ELF-1 (cell line): Measurements from ENCODE around the gene CRYBG2.

Source experiments
- DNase-seq: peaks from one replicate; pipeline ENCODE4 v3.0.0-alpha.2; 2016; ENCODE audit warnings: low read depth, low spot score

Gene CRYBG2

GRCh38 chr1:26372039-26372438, 18.1 kb upstream of the CRYBG2 start:
- DNase-seq, result no peak

GRCh38 chr1:26370591-26371382, 16.9 kb upstream of the CRYBG2 start:
- no peak for DNase-seq

- DNase-seq, result no peak
Observed at GRCh38 chr1:26368486-26368885, 14.6 kb upstream of the CRYBG2 start.

GRCh38 chr1:26368006-26368405, 14.1 kb upstream of the CRYBG2 start:
- DNase-seq, result no peak

GRCh38 chr1:26367441-26367840, 13.5 kb upstream of the CRYBG2 start:
- DNase-seq, result no peak

GRCh38 chr1:26364956-26365355, 11.0 kb upstream of the CRYBG2 start:
- DNase-seq, result no peak

- DNase-seq, result peak; percentile 86
Observed at GRCh38 chr1:26363549-26364448, 9.9 kb upstream of the CRYBG2 start.

- no peak for DNase-seq
Observed at GRCh38 chr1:26362331-26362730, 8.4 kb upstream of the CRYBG2 start.

GRCh38 chr1:26361605-26362122, 7.7 kb upstream of the CRYBG2 start:
- DNase-seq, result no peak

- peak; percentile 36 for DNase-seq
Observed at GRCh38 chr1:26360807-26361604, 7.1 kb upstream of the CRYBG2 start.

- DNase-seq, result peak; percentile 69
Observed at GRCh38 chr1:26359981-26360806, 6.3 kb upstream of the CRYBG2 start.

GRCh38 chr1:26358411-26359384, 4.8 kb upstream of the CRYBG2 start:
- peak; percentile 75 for DNase-seq

- DNase-seq, result no peak
Observed at GRCh38 chr1:26357121-26357602, 3.2 kb upstream of the CRYBG2 start.

- no peak for DNase-seq
Observed at GRCh38 chr1:26356106-26356505, 2.2 kb upstream of the CRYBG2 start.

- DNase-seq, result no peak
Observed at GRCh38 chr1:26354972-26355371, 1.0 kb upstream of the CRYBG2 start.

- no peak for DNase-seq
Observed at GRCh38 chr1:26353210-26353859, 595 bp downstream of the CRYBG2 start.

GRCh38 chr1:26352338-26352679, 1.6 kb downstream of the CRYBG2 start:
- DNase-seq, result no peak

- DNase-seq, result peak; percentile 83
Observed at GRCh38 chr1:26351590-26352337, 2.2 kb downstream of the CRYBG2 start.
